Measurements from ENCODE around the gene PTPRQ.

Gene PTPRQ

GRCh38 chr12:80625901-80626300 lies 181.9 kb downstream of the PTPRQ start:
- Histone ChIP-seq H3K4me3 (ENCODE audit: low read depth, low read length) (no peak overlapping the region), H3K27ac (ENCODE audit: extremely low read depth, low read depth, low read length) (no peak overlapping the region), H3K9me3 (ENCODE audit: control insufficient read depth, insufficient read depth, low read depth, low read length) (no peaks in the 10 kb centered on the region), H3K4me1 (ENCODE audit: control insufficient read depth, insufficient read depth, low read length) (peaks cover 7% of the 10 kb centered on the region), H3K36me3 (ENCODE audit: control insufficient read depth in 2 of 2, insufficient read depth in 1 of 2, low read length in 2 of 2) (no peaks in the 10 kb centered on the region)
- POLR2A ChIA-PET, result no interaction called here
- TF ChIP-seq ZNF37A (tag by site-specific recombination; IDR thresholded peaks at IDR 0.05), result no peak
- TF ChIP-seq SP7 (tag by site-specific recombination; IDR thresholded peaks at IDR 0.05), result peak; percentile 62
- TF ChIP-seq OSR2 (tag by site-specific recombination; IDR thresholded peaks at IDR 0.05), result no peak
- TF ChIP-seq ZNF155 (tag by site-specific recombination; IDR thresholded peaks at IDR 0.05), result no peak
- TF ChIP-seq, protein P1, sequence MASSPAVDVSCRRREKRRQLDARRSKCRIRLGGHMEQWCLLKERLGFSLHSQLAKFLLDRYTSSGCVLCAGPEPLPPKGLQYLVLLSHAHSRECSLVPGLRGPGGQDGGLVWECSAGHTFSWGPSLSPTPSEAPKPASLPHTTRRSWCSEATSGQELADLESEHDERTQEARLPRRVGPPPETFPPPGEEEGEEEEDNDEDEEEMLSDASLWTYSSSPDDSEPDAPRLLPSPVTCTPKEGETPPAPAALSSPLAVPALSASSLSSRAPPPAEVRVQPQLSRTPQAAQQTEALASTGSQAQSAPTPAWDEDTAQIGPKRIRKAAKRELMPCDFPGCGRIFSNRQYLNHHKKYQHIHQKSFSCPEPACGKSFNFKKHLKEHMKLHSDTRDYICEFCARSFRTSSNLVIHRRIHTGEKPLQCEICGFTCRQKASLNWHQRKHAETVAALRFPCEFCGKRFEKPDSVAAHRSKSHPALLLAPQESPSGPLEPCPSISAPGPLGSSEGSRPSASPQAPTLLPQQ (tag by site-specific recombination; IDR thresholded peaks at IDR 0.05), result no peak
- no peak for TF ChIP-seq ZNF658 (tag by site-specific recombination; IDR thresholded peaks at IDR 0.05)
- peak; percentile 94 for TF ChIP-seq WT1 (tag by site-specific recombination; IDR thresholded peaks at IDR 0.05)
- TF ChIP-seq, protein P2, sequence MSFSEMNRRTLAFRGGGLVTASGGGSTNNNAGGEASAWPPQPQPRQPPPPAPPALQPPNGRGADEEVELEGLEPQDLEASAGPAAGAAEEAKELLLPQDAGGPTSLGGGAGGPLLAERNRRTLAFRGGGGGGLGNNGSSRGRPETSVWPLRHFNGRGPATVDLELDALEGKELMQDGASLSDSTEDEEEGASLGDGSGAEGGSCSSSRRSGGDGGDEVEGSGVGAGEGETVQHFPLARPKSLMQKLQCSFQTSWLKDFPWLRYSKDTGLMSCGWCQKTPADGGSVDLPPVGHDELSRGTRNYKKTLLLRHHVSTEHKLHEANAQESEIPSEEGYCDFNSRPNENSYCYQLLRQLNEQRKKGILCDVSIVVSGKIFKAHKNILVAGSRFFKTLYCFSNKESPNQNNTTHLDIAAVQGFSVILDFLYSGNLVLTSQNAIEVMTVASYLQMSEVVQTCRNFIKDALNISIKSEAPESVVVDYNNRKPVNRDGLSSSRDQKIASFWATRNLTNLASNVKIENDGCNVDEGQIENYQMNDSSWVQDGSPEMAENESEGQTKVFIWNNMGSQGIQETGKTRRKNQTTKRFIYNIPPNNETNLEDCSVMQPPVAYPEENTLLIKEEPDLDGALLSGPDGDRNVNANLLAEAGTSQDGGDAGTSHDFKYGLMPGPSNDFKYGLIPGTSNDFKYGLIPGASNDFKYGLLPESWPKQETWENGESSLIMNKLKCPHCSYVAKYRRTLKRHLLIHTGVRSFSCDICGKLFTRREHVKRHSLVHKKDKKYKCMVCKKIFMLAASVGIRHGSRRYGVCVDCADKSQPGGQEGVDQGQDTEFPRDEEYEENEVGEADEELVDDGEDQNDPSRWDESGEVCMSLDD (tag by site-specific recombination; IDR thresholded peaks at IDR 0.05), result no peak
- TF ChIP-seq ZNF677 (tag by site-specific recombination; IDR thresholded peaks at IDR 0.05), result no peak
- TF ChIP-seq ZNF112 (tag by site-specific recombination; IDR thresholded peaks at IDR 0.05), result no peak
- TF ChIP-seq PRDM6 (tag by site-specific recombination; IDR thresholded peaks at IDR 0.05), result no peak
- TF ChIP-seq AEBP2 (tag by site-specific recombination; IDR thresholded peaks at IDR 0.05; ENCODE audit: borderline replicate concordance), result no peak
- no peak for TF ChIP-seq ZNF10 (tag by site-specific recombination; IDR thresholded peaks at IDR 0.05)
- TF ChIP-seq, protein P3, sequence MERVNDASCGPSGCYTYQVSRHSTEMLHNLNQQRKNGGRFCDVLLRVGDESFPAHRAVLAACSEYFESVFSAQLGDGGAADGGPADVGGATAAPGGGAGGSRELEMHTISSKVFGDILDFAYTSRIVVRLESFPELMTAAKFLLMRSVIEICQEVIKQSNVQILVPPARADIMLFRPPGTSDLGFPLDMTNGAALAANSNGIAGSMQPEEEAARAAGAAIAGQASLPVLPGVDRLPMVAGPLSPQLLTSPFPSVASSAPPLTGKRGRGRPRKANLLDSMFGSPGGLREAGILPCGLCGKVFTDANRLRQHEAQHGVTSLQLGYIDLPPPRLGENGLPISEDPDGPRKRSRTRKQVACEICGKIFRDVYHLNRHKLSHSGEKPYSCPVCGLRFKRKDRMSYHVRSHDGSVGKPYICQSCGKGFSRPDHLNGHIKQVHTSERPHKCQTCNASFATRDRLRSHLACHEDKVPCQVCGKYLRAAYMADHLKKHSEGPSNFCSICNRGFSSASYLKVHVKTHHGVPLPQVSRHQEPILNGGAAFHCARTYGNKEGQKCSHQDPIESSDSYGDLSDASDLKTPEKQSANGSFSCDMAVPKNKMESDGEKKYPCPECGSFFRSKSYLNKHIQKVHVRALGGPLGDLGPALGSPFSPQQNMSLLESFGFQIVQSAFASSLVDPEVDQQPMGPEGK (tag by site-specific recombination; IDR thresholded peaks at IDR 0.05), result no peak
- no peak for TF ChIP-seq SCRT2 (tag by site-specific recombination; IDR thresholded peaks at IDR 0.05)
- TF ChIP-seq YY2 (tag by site-specific recombination; IDR thresholded peaks at IDR 0.05), result no peak
- CTCF ChIA-PET, result interaction anchor here (0.7 to 1.0 kb wide), 2 partner anchors 213 to 1203 kb away, joined by 3 to 4 read pairs; no protein-coding TSS in a partner anchor

GRCh38 chr12:80627782-80628181 lies 183.7 kb downstream of the PTPRQ start:
- Histone ChIP-seq H3K36me3 (ENCODE audit: control insufficient read depth in 2 of 2, insufficient read depth in 1 of 2, low read length in 2 of 2) (no peaks in the 10 kb centered on the region), H3K27ac (ENCODE audit: extremely low read depth, low read depth, low read length) (no peak overlapping the region), H3K9me3 (ENCODE audit: control insufficient read depth, insufficient read depth, low read depth, low read length) (no peaks in the 10 kb centered on the region), H3K4me3 (ENCODE audit: low read depth, low read length) (no peak overlapping the region), H3K4me1 (ENCODE audit: control insufficient read depth, insufficient read depth, low read length) (peaks cover 7% of the 10 kb centered on the region)
- TF ChIP-seq ZNF354C (tag by site-specific recombination; IDR thresholded peaks at IDR 0.05; ENCODE audit: borderline replicate concordance, low read depth) (no peak), ZBTB20 (tag by site-specific recombination; IDR thresholded peaks at IDR 0.05) (no peak), ZFP37 (tag by site-specific recombination; IDR thresholded peaks at IDR 0.05) (no peak), REPIN1 (tag by site-specific recombination; IDR thresholded peaks at IDR 0.05; ENCODE audit: low read depth) (no peak), INSM2 (tag by site-specific recombination; IDR thresholded peaks at IDR 0.05) (no peak), ZNF175 (tag by site-specific recombination; IDR thresholded peaks at IDR 0.05) (no peak), ZNF521 (tag by site-specific recombination; IDR thresholded peaks at IDR 0.05) (no peak), ZNF221 (tag by site-specific recombination; IDR thresholded peaks at IDR 0.05; ENCODE audit: borderline replicate concordance) (no peak), ZNF350 (tag by site-specific recombination; IDR thresholded peaks at IDR 0.05) (no peak), ZNF624 (tag by site-specific recombination; IDR thresholded peaks at IDR 0.05) (no peak), ZNF837 (tag by site-specific recombination; IDR thresholded peaks at IDR 0.05) (no peak)
- CTCF ChIA-PET, result no interaction called here
- POLR2A ChIA-PET, result no interaction called here

All from HEK293 (cell line).